Astrocyte (in vitro differentiated cells and primary cell): ENCODE data around the gene IL36A. TPM values are rescaled to one million over a fixed set of nuclear protein-coding genes. Genes with fewer than 3 reads are reported as not detected.

ENCODE experiments used
- DNase-seq: peaks from one replicate; pipeline ENCODE4 v3.0.0-alpha.2; 2010; ENCODE audit warnings: low read depth
- FAIRE-seq: peaks from 2 replicates; lab custom pipeline; 2011; peaks lifted over from hg19 to GRCh38; lab: Jason Lieb, UNC
- H2AFZ ChIP-seq: 2 replicates; pipeline ENCODE4 v1.6.0; 2012; ENCODE audit warnings: low read depth, low read length, inconsistent platforms
- H3K27ac ChIP-seq: 2 replicates; pipeline ENCODE4 v1.5.1; 2011; ENCODE audit warnings: low read depth, low read length, inconsistent platforms
- H3K27me3 ChIP-seq: 2 replicates; pipeline ENCODE4 v1.6.0; 2011; ENCODE audit warnings: low read length, inconsistent platforms; ENCODE audit not compliant: insufficient read depth
- H3K36me3 ChIP-seq: 2 replicates; pipeline ENCODE4 v1.5.1; 2011; ENCODE audit warnings: low read length, inconsistent platforms; ENCODE audit not compliant: insufficient read depth
- H3K4me1 ChIP-seq: 2 replicates; pipeline ENCODE4 v1.5.1; 2011; ENCODE audit warnings: low read length, inconsistent platforms; ENCODE audit not compliant: insufficient read depth
- H3K4me2 ChIP-seq: 2 replicates; pipeline ENCODE4 v1.6.0; 2012; ENCODE audit warnings: low read length, inconsistent platforms
- H3K4me3 ChIP-seq: 2 replicates; pipeline ENCODE4 v1.5.1; 2011; ENCODE audit warnings: low read depth, mild to moderate bottlenecking, low read length, inconsistent platforms; ENCODE audit not compliant: insufficient read depth
- H3K79me2 ChIP-seq: 2 replicates; pipeline ENCODE4 v1.6.0; 2012; ENCODE audit warnings: mild to moderate bottlenecking, low read length, inconsistent platforms; ENCODE audit not compliant: insufficient read depth
- H3K9ac ChIP-seq: 2 replicates; pipeline ENCODE4 v1.6.0; 2012; ENCODE audit warnings: mild to moderate bottlenecking, low read length, inconsistent platforms
- H3K9me3 ChIP-seq: 2 replicates; pipeline ENCODE4 v1.5.1; 2012; ENCODE audit warnings: low read depth, mild to moderate bottlenecking, low read length, inconsistent platforms; ENCODE audit not compliant: insufficient read depth
- H4K20me1 ChIP-seq: 2 replicates; pipeline ENCODE4 v1.6.0; 2012; ENCODE audit warnings: low read length, inconsistent platforms; ENCODE audit not compliant: insufficient read depth
- H3K27ac Mint-ChIP-seq: one replicate; pipeline ENCODE4 v1.8.0; 2021; ENCODE audit warnings: mild to moderate bottlenecking, mixed read lengths; ENCODE audit not compliant: unreplicated experiment
- H3K27me3 Mint-ChIP-seq: one replicate; pipeline ENCODE4 v1.8.0; 2021; ENCODE audit warnings: low read depth, mixed read lengths; ENCODE audit not compliant: unreplicated experiment
- H3K36me3 Mint-ChIP-seq: one replicate; pipeline ENCODE4 v1.8.0; 2021; ENCODE audit warnings: low read depth, mixed read lengths; ENCODE audit not compliant: unreplicated experiment
- H3K4me1 Mint-ChIP-seq: one replicate; pipeline ENCODE4 v1.8.0; 2021; ENCODE audit warnings: low read depth, mixed read lengths; ENCODE audit not compliant: unreplicated experiment
- H3K4me3 Mint-ChIP-seq: one replicate; pipeline ENCODE4 v1.8.0; 2021; ENCODE audit warnings: mild to moderate bottlenecking, moderate library complexity, mixed read lengths; ENCODE audit not compliant: unreplicated experiment
- H3K9me3 Mint-ChIP-seq: one replicate; pipeline ENCODE4 v1.8.0; 2021; ENCODE audit warnings: mild to moderate bottlenecking, mixed read lengths; ENCODE audit not compliant: unreplicated experiment
- CTCF ChIP-seq: IDR thresholded peaks from 2 replicates; pipeline ENCODE4 v1.5.1; 2011; ENCODE audit warnings: low read depth, mild to moderate bottlenecking, inconsistent platforms, low read length, moderate library complexity; ENCODE audit not compliant: insufficient read depth
- EZH2 ChIP-seq: IDR thresholded peaks from 2 replicates; pipeline ENCODE4 v1.6.1; 2012; ENCODE audit warnings: mild to moderate bottlenecking, low read length, inconsistent platforms; ENCODE audit not compliant: insufficient read depth
- total RNA-seq: library from RNA; stranded (reverse); gene quantifications from 2 replicates; pipeline ENCODE4 v1.2.1, GENCODE V29; 2021

Gene IL36A
- total RNA-seq, 1 donor from 2014 or later: not detected

- Histone ChIP-seq H3K27me3 (no peaks in the 10 kb centered on the region), H3K27ac (no peak overlapping the region), H3K9me3 (no peaks in the 10 kb centered on the region), H4K20me1 (no peaks in the 10 kb centered on the region), H3K36me3 (no peaks in the 10 kb centered on the region), H3K4me2 (no peak overlapping the region), H3K4me3 (no peak overlapping the region), H3K4me1 (no peaks in the 10 kb centered on the region), H3K79me2 (no peaks in the 10 kb centered on the region), H3K9ac (no peak overlapping the region), H2AFZ (no peak overlapping the region)
- H3K4me3 Mint-ChIP-seq: no peak overlapping the region
- DNase-seq (no peak), FAIRE-seq (no peak)
- H3K4me1 Mint-ChIP-seq: no peaks in the 10 kb centered on the region
- TF ChIP-seq CTCF (no peak), EZH2 (no peak)
- peaks cover 5% of the 10 kb centered on the region for H3K27me3 Mint-ChIP-seq
- H3K9me3 Mint-ChIP-seq: peaks cover 3% of the 10 kb centered on the region
- no peak overlapping the region for H3K27ac Mint-ChIP-seq
- H3K36me3 Mint-ChIP-seq: no peaks in the 10 kb centered on the region
Measured at GRCh38 chr2:113046465-113046864, 41.2 kb downstream of the IL36A start.

GRCh38 chr2:113050921-113051895 lies 45.9 kb downstream of the IL36A start:
- no peaks in the 10 kb centered on the region for H3K4me1 Mint-ChIP-seq

More at GRCh38 chr2:113050921-113051895, 45.9 kb downstream of the IL36A start:
- H3K4me2 ChIP-seq: no peak overlapping the region
- Mint-ChIP-seq H3K9me3 (peaks cover 20% of the 10 kb centered on the region), H3K4me3 (no peak overlapping the region), H3K27me3 (peaks cover 30% of the 10 kb centered on the region), H3K27ac (no peak overlapping the region), H3K36me3 (no peaks in the 10 kb centered on the region)
- no peak overlapping the region for H3K4me3 ChIP-seq
- H2AFZ ChIP-seq: no peak overlapping the region
- H3K9me3 ChIP-seq: no peaks in the 10 kb centered on the region
- H3K9ac ChIP-seq: no peak overlapping the region
- H3K79me2 ChIP-seq: no peaks in the 10 kb centered on the region
- H3K27ac ChIP-seq: no peak overlapping the region
- peaks cover 5% of the 10 kb centered on the region for H3K27me3 ChIP-seq
- no peaks in the 10 kb centered on the region for H3K36me3 ChIP-seq
- no peaks in the 10 kb centered on the region for H3K4me1 ChIP-seq
- DNase-seq (no peak), FAIRE-seq (no peak)
- no peaks in the 10 kb centered on the region for H4K20me1 ChIP-seq
- no peak for TF ChIP-seq EZH2
- no peak for TF ChIP-seq CTCF
